K562 (cell line): ENCODE measurements around the gene SHB. TPM values are rescaled to one million over a fixed set of nuclear protein-coding genes. Genes with fewer than 3 reads are reported as not detected.

ENCODE experiments used
- ATAC-seq: fragments of 200-7000 bp; cut with Tn5 transposase; 3 replicates; pipeline ENCODE4 v1.9.1; 2020; ENCODE audit warnings: moderate library complexity
- BruUV-seq: library from RNA; stranded (reverse); fragments of 400-500 nt; replicated peaks from 2 replicates; lab custom pipeline; 2021; lab: Mats Ljungman, UMichigan
- CTCF ChIA-PET: fragments of 300-600 bp; formaldehyde crosslinking; extraction: SDS; loops from one replicate; lab custom pipeline; 2021; ENCODE audit warnings: low intra/inter-chr PET ratio; lab: Yijun Ruan, JAX
- POLR2A ChIA-PET: fragments of 300-600, 350-650 bp; sonication (Branson Sonifier 250); formaldehyde crosslinking; extraction: SDS; loops from one replicate; lab custom pipeline; 2021; ENCODE audit warnings: antibody characterized with exemption, inconsistent platforms; lab: Yijun Ruan, JAX
- DNase-seq, 4 experiments: peaks; one replicate each; pipeline versions ENCODE4 v3.0.0 to v3.0.0-alpha.2; 2011 to 2018; ENCODE audit warnings: low spot score in 3 of 4, mixed read lengths in 3 of 4; ENCODE audit errors: extremely low read depth in 1 of 4
- FAIRE-seq: peaks from 2 replicates; lab custom pipeline; 2011; peaks lifted over from hg19 to GRCh38; lab: Jason Lieb, UNC
- H2AFZ ChIP-seq: 2 replicates; pipeline ENCODE4 v1.6.0; 2011; ENCODE audit warnings: low read depth, low read length, control low read depth, inconsistent platforms
- H3K27ac ChIP-seq: fragments of 200-600 bp; 3 replicates; pipeline ENCODE4 v1.8.0; 2011; ENCODE audit warnings: low read depth, mild to moderate bottlenecking, control low read depth, inconsistent platforms, low read length, moderate library complexity, mixed read lengths; ENCODE audit errors: extremely low read depth
- H3K27me3 ChIP-seq, 2 experiments: fragments of 300-600 bp in 1 of 2; 2 replicates in 1 of 2; 3 replicates in 1 of 2; pipeline versions ENCODE4 v1.6.0 to v1.8.0; 2011; ENCODE audit warnings: inconsistent platforms in 2 of 2, low read length in 2 of 2, mild to moderate bottlenecking in 1 of 2, mixed read lengths in 1 of 2, moderate library complexity in 1 of 2; ENCODE audit not compliant: control insufficient read depth in 2 of 2, insufficient read depth in 2 of 2
- H3K36me3 ChIP-seq: fragments of 300-600 bp; 3 replicates; pipeline ENCODE4 v1.8.0; 2011; ENCODE audit warnings: mild to moderate bottlenecking, low read length, inconsistent platforms; ENCODE audit not compliant: control insufficient read depth, insufficient read depth
- H3K4me1 ChIP-seq, 2 experiments: fragments of 200-600 bp in 1 of 2; replicated peaks in 1 of 2; 2 replicates in 1 of 2; 3 replicates in 1 of 2; pipeline versions ENCODE4 v1.5.1 to v1.8.0; 2011; ENCODE audit warnings: inconsistent platforms in 2 of 2, low read length in 2 of 2, mild to moderate bottlenecking in 1 of 2, mixed read lengths in 1 of 2, moderate library complexity in 1 of 2; ENCODE audit not compliant: control insufficient read depth in 2 of 2, insufficient read depth in 2 of 2
- H3K4me2 ChIP-seq: 2 replicates; pipeline ENCODE4 v1.6.1; 2011; ENCODE audit warnings: low read length, control low read depth, inconsistent platforms, mixed read lengths; ENCODE audit not compliant: insufficient read depth
- H3K4me3 ChIP-seq: fragments of 200-600 bp; sonication (generic), shearing (Covaris generic); 2 replicates; pipeline ENCODE4 v1.5.1; 2016; ENCODE audit warnings: control low read depth, inconsistent platforms
- H3K79me2 ChIP-seq: fragments of 200-600 bp; 3 replicates; pipeline ENCODE4 v1.8.0; 2011; ENCODE audit warnings: low read length, inconsistent platforms; ENCODE audit not compliant: control insufficient read depth, insufficient read depth
- H3K9ac ChIP-seq, 2 experiments: 2 replicates each; pipeline versions ENCODE4 v1.6.0 to v1.6.1; 2011; ENCODE audit warnings: low read depth in 2 of 2, low read length in 2 of 2, control low read depth in 1 of 2, inconsistent platforms in 1 of 2, mild to moderate bottlenecking in 1 of 2, mixed read lengths in 1 of 2; ENCODE audit not compliant: insufficient read depth in 1 of 2
- H3K9me1 ChIP-seq: one replicate; pipeline ENCODE4 v1.6.0; 2011; ENCODE audit warnings: inconsistent platforms, mild to moderate bottlenecking, low read length, moderate library complexity; ENCODE audit not compliant: control insufficient read depth, insufficient read depth
- H3K9me3 ChIP-seq: replicated peaks from 2 replicates; pipeline ENCODE4 v1.5.1; 2011; ENCODE audit warnings: low read depth, low read length, inconsistent platforms; ENCODE audit not compliant: control insufficient read depth, insufficient read depth
- H4K20me1 ChIP-seq: replicated peaks from 2 replicates; pipeline ENCODE4 v1.6.1; 2011; ENCODE audit warnings: low read length, inconsistent platforms, mixed read lengths; ENCODE audit not compliant: control insufficient read depth, insufficient read depth
- ATF4 ChIP-seq: fragments of 450-650 bp; formaldehyde crosslinking; IDR thresholded peaks from 2 replicates; pipeline ENCODE4 v1.4.0; 2022; ENCODE audit warnings: mild to moderate bottlenecking, moderate library complexity
- CHD4 ChIP-seq: fragments of 200-600 bp; sonication (generic); IDR thresholded peaks from 3 replicates; pipeline ENCODE4 v1.6.1; 2012; ENCODE audit warnings: low read depth, mild to moderate bottlenecking, mixed read lengths, low read length, inconsistent platforms; ENCODE audit not compliant: insufficient read depth, insufficient replicate concordance, poor library complexity, severe bottlenecking
- DACH1 ChIP-seq: fragments of 450-650 bp; IDR thresholded peaks from 2 replicates; pipeline ENCODE4 v1.6.1; 2018; ENCODE audit not compliant: partially characterized antibody
- EGR1 ChIP-seq: fragments of 450-650 bp; conservative IDR thresholded peaks from 2 replicates; pipeline ENCODE4 v1.6.1; 2017; ENCODE audit warnings: mild to moderate bottlenecking
- ERF ChIP-seq: fragments of 450-650 bp; formaldehyde crosslinking; IDR thresholded peaks from 2 replicates; pipeline ENCODE4 v1.4.0; 2020; ENCODE audit warnings: mild to moderate bottlenecking, mixed read lengths
- ESRRB ChIP-seq: fragments of 250-450 bp; sonication (Bioruptor Pico); IDR thresholded peaks from 2 replicates; pipeline ENCODE4 v1.5.0; 2020; ENCODE audit warnings: mild to moderate bottlenecking, moderate library complexity, borderline replicate concordance
- IRF1 ChIP-seq: sonication (generic); formaldehyde crosslinking; IDR thresholded peaks from 2 replicates; pipeline ENCODE4 v1.8.0; 2022; ENCODE audit warnings: missing genetic modification reagents, mild to moderate bottlenecking, borderline replicate concordance
- MYC ChIP-seq, 2 experiments: fragments of 250-450 bp in 1 of 2; sonication (Bioruptor Pico) in 1 of 2; IDR thresholded peaks; 2 replicates each; pipeline versions ENCODE4 v1.5.1 to v1.6.1; 2012 to 2021; ENCODE audit warnings: low read depth in 2 of 2, borderline replicate concordance in 1 of 2, improper control_type of control experiment in 1 of 2, low read length in 1 of 2, mild to moderate bottlenecking in 1 of 2, moderate library complexity in 1 of 2
- PHF21A ChIP-seq: fragments of 450-650 bp; IDR thresholded peaks from 2 replicates; pipeline ENCODE4 v1.6.1; 2017; ENCODE audit warnings: low read depth, borderline replicate concordance
- PML ChIP-seq: IDR thresholded peaks from 2 replicates; pipeline ENCODE4 v1.6.1; 2012; ENCODE audit warnings: low read length, inconsistent platforms
- PRMT5 ChIP-seq: sonication (generic); formaldehyde crosslinking; IDR thresholded peaks from 2 replicates; pipeline ENCODE4 v1.5.0; 2020; ENCODE audit warnings: missing genetic modification reagents
- PTRF ChIP-seq: fragments of 450-650 bp; IDR thresholded peaks from 2 replicates; pipeline ENCODE4 v1.6.1; 2016; ENCODE audit warnings: mild to moderate bottlenecking, missing genetic modification characterization, missing compliant biosample characterization
- THAP12 ChIP-seq: fragments of 250-450 bp; sonication (Bioruptor Pico); IDR thresholded peaks from 2 replicates; pipeline ENCODE4 v1.9.0; 2021; ENCODE audit warnings: mild to moderate bottlenecking, inconsistent platforms
- THRB ChIP-seq: fragments of 450-650 bp; formaldehyde crosslinking; conservative IDR thresholded peaks from 2 replicates; pipeline ENCODE4 v1.4.0; 2022; ENCODE audit warnings: mild to moderate bottlenecking, missing genetic modification characterization
- XRCC3 ChIP-seq: fragments of 450-650 bp; IDR thresholded peaks from 2 replicates; pipeline ENCODE4 v1.6.1; 2017; ENCODE audit warnings: mild to moderate bottlenecking, moderate library complexity
- ZKSCAN8 ChIP-seq: fragments of 200-800 bp; sonication (Bioruptor generic); IDR thresholded peaks from 2 replicates; pipeline ENCODE4 v1.6.1; 2016; ENCODE audit warnings: missing genetic modification characterization, missing compliant biosample characterization
- ZNF175 ChIP-seq: fragments of 200-800 bp; sonication (Bioruptor generic); IDR thresholded peaks from 2 replicates; pipeline ENCODE4 v1.6.1; 2016; ENCODE audit warnings: low read depth, mild to moderate bottlenecking, missing genetic modification characterization, missing compliant biosample characterization
- ZNF354B ChIP-seq: fragments of 250-450 bp; sonication (Bioruptor Pico); IDR thresholded peaks from 2 replicates; pipeline ENCODE4 v1.4.0; 2020
- WGBS: fragments of 100-300 bp; shearing (Covaris generic); methylation state at CpG from one replicate; pipeline ENCODE4 v1.1.6; 2016; ENCODE audit warnings: low coverage, mixed read lengths; ENCODE audit not compliant: insufficient coverage; ENCODE audit errors: missing lambda C conversion rate; 5-methylcytosine and 5-hydroxymethylcytosine counted together
- in situ Hi-C: fragments of 300-500 bp; cut with MboI; formaldehyde crosslinking; loops from 4 replicates; pipeline ENCODE4 v1.15.0; 2018; ENCODE audit warnings: inconsistent platforms, mixed read lengths
- intact Hi-C: fragments of 100-400 bp; cut with micrococcal nuclease; formaldehyde crosslinking; loops from 2 replicates; pipeline ENCODE4 v1.14.2; 2022
- polyA plus RNA-seq, 8 experiments: library from polyadenylated mRNA; depleted of rRNA in 4 of 8; stranded (reverse) in 5 of 8; unstranded in 3 of 8; fragments of >200 nt; fragmentation: Nextera tagmentation in 2 of 8; fragmentation: Illumina TruSeq in 1 of 8; extraction: Ambion mirVana in 2 of 8; extraction: Trizol in 1 of 8; gene quantifications; 2 replicates each; pipeline versions ENCODE4 v1.2.1 to v1.2.3, GENCODE V29; 2011 to 2014; ENCODE audit warnings: inconsistent platforms in 1 of 8, missing spikeins in 1 of 8
- total RNA-seq, 7 experiments: library from RNA; depleted of rRNA in 6 of 7; stranded (reverse); fragments of >200 nt in 6 of 7; fragmentation: Illumina TruSeq in 2 of 7; extraction: Trizol in 2 of 7; gene quantifications; 2 replicates each; pipeline versions ENCODE4 v1.2.1 to v1.2.3, GENCODE V29; 2011 to 2021; ENCODE audit warnings: low replicate concordance in 1 of 7

Gene SHB
- total and polyA plus RNA-seq, 9 of the 15 experiments (the other 6 are each of a cell fraction or from before 2014, with no cell fraction given): 0.78 to 16.0 (median 5.3) TPM

GRCh38 chr9:37965116-37965515 lies 103.9 kb downstream of the SHB start:
- intact Hi-C loops: no loop called here
- H3K27ac ChIP-seq: no peak overlapping the region
- in situ Hi-C loops: no loop called here
- no peaks in the 10 kb centered on the region for H3K9me3 ChIP-seq
- ATAC-seq (no peak), DNase-seq (no peak), FAIRE-seq (no peak)
- BruUV-seq: no TSS peak
- ChIA-PET CTCF (no interaction called here), POLR2A (no interaction called here)
- peaks cover 18% of the 10 kb centered on the region for H4K20me1 ChIP-seq
- peaks cover 14 to 18% of the 10 kb centered on the region in 2 experiments for H3K4me1 ChIP-seq
- H3K36me3 ChIP-seq: no peaks in the 10 kb centered on the region
- 0 out of 4 replicates have a peak overlapping the region, but pooled peaks of 1 of the 2 experiments have one; percentile 11 for H3K9ac ChIP-seq
- H3K4me2 ChIP-seq: no peak overlapping the region
- no peak overlapping the region for H2AFZ ChIP-seq
- H3K27me3 ChIP-seq: no peaks in the 10 kb centered on the region
- H3K4me3 ChIP-seq: no peak overlapping the region
- H3K79me2 ChIP-seq: no peaks in the 10 kb centered on the region
- peaks cover 16% of the 10 kb centered on the region for H3K9me1 ChIP-seq
- WGBS: 40% methylated on average over 2 of the region's 2 CpGs
- TF ChIP-seq MYC (IDR thresholded peaks at IDR 0.05; ENCODE audit: low read depth, low read length) (no peak), MYC (CRISPR knock-in tag; IDR thresholded peaks at IDR 0.05; ENCODE audit: borderline replicate concordance, low read depth) (no peak), IRF1 (no peak), ZNF354B (CRISPR knock-in tag) (no peak), THAP12 (no peak), PRMT5 (no peak), ERF (CRISPR knock-in tag) (no peak), THRB (CRISPR knock-in tag) (no peak), PHF21A (no peak), XRCC3 (no peak), DACH1 (no peak), PTRF (tag) (no peak), CHD4 (no peak), ZNF175 (CRISPR knock-in tag) (no peak), PML (no peak), ESRRB (no peak), EGR1 (no peak), ATF4 (CRISPR knock-in tag) (no peak), ZKSCAN8 (CRISPR knock-in tag) (no peak)
